ENCODE measurements around the gene PTBP1. TPM values are rescaled to one million over a fixed set of nuclear protein-coding genes. Genes with fewer than 3 reads are reported as not detected.

PTBP1 gene
- total RNA-seq, 1 experiment from 2014 or later: 680 TPM

- TF ChIP-seq E2F4 (CRISPR knock-in tag; IDR thresholded peaks at IDR 0.05; ENCODE audit: borderline replicate concordance, low read depth): no peak
- no peak for TF ChIP-seq RORB (CRISPR knock-in tag; IDR thresholded peaks at IDR 0.05)
- no peak for TF ChIP-seq NR3C1 (CRISPR knock-in tag; conservative IDR thresholded peaks at IDR 0.05; ENCODE audit: low read depth)
- no peak for TF ChIP-seq ZNF232 (CRISPR knock-in tag; IDR thresholded peaks at IDR 0.05)
- no peak for TF ChIP-seq PRRX2 (CRISPR knock-in tag; IDR thresholded peaks at IDR 0.05)
- no peak for TF ChIP-seq NFE2L1 (CRISPR knock-in tag; IDR thresholded peaks at IDR 0.05)
- TF ChIP-seq OVOL2 (CRISPR knock-in tag; IDR thresholded peaks at IDR 0.05; ENCODE audit: borderline replicate concordance): no peak
- TF ChIP-seq, protein P1, sequence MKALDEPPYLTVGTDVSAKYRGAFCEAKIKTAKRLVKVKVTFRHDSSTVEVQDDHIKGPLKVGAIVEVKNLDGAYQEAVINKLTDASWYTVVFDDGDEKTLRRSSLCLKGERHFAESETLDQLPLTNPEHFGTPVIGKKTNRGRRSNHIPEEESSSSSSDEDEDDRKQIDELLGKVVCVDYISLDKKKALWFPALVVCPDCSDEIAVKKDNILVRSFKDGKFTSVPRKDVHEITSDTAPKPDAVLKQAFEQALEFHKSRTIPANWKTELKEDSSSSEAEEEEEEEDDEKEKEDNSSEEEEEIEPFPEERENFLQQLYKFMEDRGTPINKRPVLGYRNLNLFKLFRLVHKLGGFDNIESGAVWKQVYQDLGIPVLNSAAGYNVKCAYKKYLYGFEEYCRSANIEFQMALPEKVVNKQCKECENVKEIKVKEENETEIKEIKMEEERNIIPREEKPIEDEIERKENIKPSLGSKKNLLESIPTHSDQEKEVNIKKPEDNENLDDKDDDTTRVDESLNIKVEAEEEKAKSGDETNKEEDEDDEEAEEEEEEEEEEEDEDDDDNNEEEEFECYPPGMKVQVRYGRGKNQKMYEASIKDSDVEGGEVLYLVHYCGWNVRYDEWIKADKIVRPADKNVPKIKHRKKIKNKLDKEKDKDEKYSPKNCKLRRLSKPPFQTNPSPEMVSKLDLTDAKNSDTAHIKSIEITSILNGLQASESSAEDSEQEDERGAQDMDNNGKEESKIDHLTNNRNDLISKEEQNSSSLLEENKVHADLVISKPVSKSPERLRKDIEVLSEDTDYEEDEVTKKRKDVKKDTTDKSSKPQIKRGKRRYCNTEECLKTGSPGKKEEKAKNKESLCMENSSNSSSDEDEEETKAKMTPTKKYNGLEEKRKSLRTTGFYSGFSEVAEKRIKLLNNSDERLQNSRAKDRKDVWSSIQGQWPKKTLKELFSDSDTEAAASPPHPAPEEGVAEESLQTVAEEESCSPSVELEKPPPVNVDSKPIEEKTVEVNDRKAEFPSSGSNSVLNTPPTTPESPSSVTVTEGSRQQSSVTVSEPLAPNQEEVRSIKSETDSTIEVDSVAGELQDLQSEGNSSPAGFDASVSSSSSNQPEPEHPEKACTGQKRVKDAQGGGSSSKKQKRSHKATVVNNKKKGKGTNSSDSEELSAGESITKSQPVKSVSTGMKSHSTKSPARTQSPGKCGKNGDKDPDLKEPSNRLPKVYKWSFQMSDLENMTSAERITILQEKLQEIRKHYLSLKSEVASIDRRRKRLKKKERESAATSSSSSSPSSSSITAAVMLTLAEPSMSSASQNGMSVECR (CRISPR knock-in tag; IDR thresholded peaks at IDR 0.05; ENCODE audit: borderline replicate concordance): no peak
- no peak for TF ChIP-seq ZNF121 (CRISPR knock-in tag; IDR thresholded peaks at IDR 0.05)
- no peak for TF ChIP-seq MYBL2 (CRISPR knock-in tag; IDR thresholded peaks at IDR 0.05)
- TF ChIP-seq, protein P2, sequence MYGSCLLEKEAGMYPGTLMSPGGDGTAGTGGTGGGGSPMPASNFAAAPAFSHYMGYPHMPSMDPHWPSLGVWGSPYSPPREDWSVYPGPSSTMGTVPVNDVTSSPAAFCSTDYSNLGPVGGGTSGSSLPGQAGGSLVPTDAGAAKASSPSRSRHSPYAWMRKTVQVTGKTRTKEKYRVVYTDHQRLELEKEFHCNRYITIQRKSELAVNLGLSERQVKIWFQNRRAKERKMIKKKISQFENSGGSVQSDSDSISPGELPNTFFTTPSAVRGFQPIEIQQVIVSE (CRISPR knock-in tag; IDR thresholded peaks at IDR 0.05; ENCODE audit: borderline replicate concordance): no peak
- TF ChIP-seq PREB (CRISPR knock-in tag; IDR thresholded peaks at IDR 0.05; ENCODE audit: borderline replicate concordance): no peak
- no peak for TF ChIP-seq GTF2I (CRISPR knock-in tag; conservative IDR thresholded peaks at IDR 0.05)
- TF ChIP-seq, protein P3, sequence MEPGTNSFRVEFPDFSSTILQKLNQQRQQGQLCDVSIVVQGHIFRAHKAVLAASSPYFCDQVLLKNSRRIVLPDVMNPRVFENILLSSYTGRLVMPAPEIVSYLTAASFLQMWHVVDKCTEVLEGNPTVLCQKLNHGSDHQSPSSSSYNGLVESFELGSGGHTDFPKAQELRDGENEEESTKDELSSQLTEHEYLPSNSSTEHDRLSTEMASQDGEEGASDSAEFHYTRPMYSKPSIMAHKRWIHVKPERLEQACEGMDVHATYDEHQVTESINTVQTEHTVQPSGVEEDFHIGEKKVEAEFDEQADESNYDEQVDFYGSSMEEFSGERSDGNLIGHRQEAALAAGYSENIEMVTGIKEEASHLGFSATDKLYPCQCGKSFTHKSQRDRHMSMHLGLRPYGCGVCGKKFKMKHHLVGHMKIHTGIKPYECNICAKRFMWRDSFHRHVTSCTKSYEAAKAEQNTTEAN (CRISPR knock-in tag; IDR thresholded peaks at IDR 0.05): no peak
These were observed 18.0 kb downstream of the PTBP1 start (continued) for GRCh38 chr19:815079-815774.

GRCh38 chr19:815775-816499 is 18.7 kb downstream of the PTBP1 start:
- no peaks in the 10 kb centered on the region for H3K27me3 Mint-ChIP-seq (ENCODE audit: low read depth)
- ATAC-seq (no peak), DNase-seq (ENCODE audit: low spot score) (no peak)
- POLR2A ChIA-PET: interaction anchor here (0.7 kb wide), 1 partner anchor 268 kb away, joined by 3 read pairs; no protein-coding TSS in a partner anchor
- no peak overlapping the region for H3K4me3 Mint-ChIP-seq
- no peaks in the 10 kb centered on the region for H3K4me1 Mint-ChIP-seq
- peaks cover 5% of the 10 kb centered on the region for H3K9me3 Mint-ChIP-seq
- H3K36me3 Mint-ChIP-seq: peaks cover 18% of the 10 kb centered on the region
- CTCF ChIA-PET: no interaction called here
- H3K27ac Mint-ChIP-seq: no peak overlapping the region
- no peak for TF ChIP-seq GRHL2 (CRISPR knock-in tag; IDR thresholded peaks at IDR 0.05; ENCODE audit: insufficient replicate concordance, severe bottlenecking)
- TF ChIP-seq FOXP4 (CRISPR knock-in tag; IDR thresholded peaks at IDR 0.05): no peak
- TF ChIP-seq TEAD4 (CRISPR knock-in tag; IDR thresholded peaks at IDR 0.05): no peak
- TF ChIP-seq, protein P4, sequence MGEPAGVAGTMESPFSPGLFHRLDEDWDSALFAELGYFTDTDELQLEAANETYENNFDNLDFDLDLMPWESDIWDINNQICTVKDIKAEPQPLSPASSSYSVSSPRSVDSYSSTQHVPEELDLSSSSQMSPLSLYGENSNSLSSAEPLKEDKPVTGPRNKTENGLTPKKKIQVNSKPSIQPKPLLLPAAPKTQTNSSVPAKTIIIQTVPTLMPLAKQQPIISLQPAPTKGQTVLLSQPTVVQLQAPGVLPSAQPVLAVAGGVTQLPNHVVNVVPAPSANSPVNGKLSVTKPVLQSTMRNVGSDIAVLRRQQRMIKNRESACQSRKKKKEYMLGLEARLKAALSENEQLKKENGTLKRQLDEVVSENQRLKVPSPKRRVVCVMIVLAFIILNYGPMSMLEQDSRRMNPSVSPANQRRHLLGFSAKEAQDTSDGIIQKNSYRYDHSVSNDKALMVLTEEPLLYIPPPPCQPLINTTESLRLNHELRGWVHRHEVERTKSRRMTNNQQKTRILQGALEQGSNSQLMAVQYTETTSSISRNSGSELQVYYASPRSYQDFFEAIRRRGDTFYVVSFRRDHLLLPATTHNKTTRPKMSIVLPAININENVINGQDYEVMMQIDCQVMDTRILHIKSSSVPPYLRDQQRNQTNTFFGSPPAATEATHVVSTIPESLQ (CRISPR knock-in tag; IDR thresholded peaks at IDR 0.05): no peak
- no peak for TF ChIP-seq USF2 (CRISPR knock-in tag; IDR thresholded peaks at IDR 0.05)
- no peak for TF ChIP-seq MXD4 (CRISPR knock-in tag; IDR thresholded peaks at IDR 0.05; ENCODE audit: borderline replicate concordance)
- TF ChIP-seq ZNF416 (CRISPR knock-in tag; IDR thresholded peaks at IDR 0.05): no peak
